Measurements from ENCODE around the gene IGSF9.

GRCh38 chr1:159923203-159924024, 22.0 kb downstream of the IGSF9 start:
- TF ChIP-seq CTCF (IDR thresholded peaks at IDR 0.05; ENCODE audit: low read length), result no peak
- TF ChIP-seq EZH2 (IDR thresholded peaks at IDR 0.05; ENCODE audit: borderline replicate concordance, low read length), result no peak
